ENCODE results near the gene TNFSF13.
A peak's percentile ranks its signal among the peaks of the same experiment; 100 is the strongest.

Gene TNFSF13

DNA sequence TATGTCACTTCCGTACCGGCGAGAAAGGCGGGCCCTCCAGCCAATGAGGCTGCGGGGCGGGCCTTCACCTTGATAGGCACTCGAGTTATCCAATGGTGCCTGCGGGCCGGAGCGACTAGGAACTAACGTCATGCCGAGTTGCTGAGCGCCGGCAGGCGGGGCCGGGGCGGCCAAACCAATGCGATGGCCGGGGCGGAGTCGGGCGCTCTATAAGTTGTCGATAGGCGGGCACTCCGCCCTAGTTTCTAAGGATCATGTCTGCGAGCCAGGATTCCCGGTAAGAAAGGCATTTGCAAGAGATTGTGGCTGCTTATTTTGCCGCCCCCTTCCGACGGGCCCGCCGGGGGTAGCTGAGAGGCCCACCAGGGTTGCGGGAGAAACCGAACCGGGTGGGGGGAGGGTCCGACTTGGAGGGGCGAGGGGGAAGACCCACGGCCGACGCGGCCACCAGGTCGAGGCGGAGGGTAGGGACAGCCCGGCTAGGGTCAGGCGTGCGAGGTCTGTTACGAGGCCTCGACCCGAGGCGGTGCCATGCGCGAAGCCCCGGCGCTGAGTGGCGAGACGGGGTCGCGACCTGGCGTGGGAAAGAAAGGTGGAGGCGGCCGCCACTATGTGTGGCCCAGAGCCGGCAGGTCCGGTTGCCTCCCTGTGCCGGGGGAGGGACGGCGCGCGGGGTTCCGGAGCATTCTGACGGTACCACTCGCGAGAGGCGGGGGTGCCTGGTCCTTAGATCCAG is 14.2 kb downstream of the TNFSF13 start:
- Histone ChIP-seq H3K79me2 (peaks cover 16% of the 10 kb centered on the region), H3K36me3 (ENCODE audit: control insufficient read depth, insufficient read depth, low read length) (no peaks in the 10 kb centered on the region), H3K4me3 (ENCODE audit: low read depth, low read length) (peak overlapping the region; percentile 100), H3K27me3 (ENCODE audit: control insufficient read depth, insufficient read depth, low read length) (no peaks in the 10 kb centered on the region), H3K27ac (peak overlapping the region; percentile 97), H3K4me1 (peaks cover 9% of the 10 kb centered on the region), H3K9me3 (ENCODE audit: control insufficient read depth, low read length) (no peaks in the 10 kb centered on the region), H3K9ac (peak overlapping the region; percentile 98), H3K4me2 (ENCODE audit: low read length) (peak overlapping the region; percentile 63), H2AFZ (peak overlapping the region; percentile 23)
- TF ChIP-seq, protein P1, sequence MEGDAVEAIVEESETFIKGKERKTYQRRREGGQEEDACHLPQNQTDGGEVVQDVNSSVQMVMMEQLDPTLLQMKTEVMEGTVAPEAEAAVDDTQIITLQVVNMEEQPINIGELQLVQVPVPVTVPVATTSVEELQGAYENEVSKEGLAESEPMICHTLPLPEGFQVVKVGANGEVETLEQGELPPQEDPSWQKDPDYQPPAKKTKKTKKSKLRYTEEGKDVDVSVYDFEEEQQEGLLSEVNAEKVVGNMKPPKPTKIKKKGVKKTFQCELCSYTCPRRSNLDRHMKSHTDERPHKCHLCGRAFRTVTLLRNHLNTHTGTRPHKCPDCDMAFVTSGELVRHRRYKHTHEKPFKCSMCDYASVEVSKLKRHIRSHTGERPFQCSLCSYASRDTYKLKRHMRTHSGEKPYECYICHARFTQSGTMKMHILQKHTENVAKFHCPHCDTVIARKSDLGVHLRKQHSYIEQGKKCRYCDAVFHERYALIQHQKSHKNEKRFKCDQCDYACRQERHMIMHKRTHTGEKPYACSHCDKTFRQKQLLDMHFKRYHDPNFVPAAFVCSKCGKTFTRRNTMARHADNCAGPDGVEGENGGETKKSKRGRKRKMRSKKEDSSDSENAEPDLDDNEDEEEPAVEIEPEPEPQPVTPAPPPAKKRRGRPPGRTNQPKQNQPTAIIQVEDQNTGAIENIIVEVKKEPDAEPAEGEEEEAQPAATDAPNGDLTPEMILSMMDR (IDR thresholded peaks at IDR 0.05): peak; percentile 16

DNA sequence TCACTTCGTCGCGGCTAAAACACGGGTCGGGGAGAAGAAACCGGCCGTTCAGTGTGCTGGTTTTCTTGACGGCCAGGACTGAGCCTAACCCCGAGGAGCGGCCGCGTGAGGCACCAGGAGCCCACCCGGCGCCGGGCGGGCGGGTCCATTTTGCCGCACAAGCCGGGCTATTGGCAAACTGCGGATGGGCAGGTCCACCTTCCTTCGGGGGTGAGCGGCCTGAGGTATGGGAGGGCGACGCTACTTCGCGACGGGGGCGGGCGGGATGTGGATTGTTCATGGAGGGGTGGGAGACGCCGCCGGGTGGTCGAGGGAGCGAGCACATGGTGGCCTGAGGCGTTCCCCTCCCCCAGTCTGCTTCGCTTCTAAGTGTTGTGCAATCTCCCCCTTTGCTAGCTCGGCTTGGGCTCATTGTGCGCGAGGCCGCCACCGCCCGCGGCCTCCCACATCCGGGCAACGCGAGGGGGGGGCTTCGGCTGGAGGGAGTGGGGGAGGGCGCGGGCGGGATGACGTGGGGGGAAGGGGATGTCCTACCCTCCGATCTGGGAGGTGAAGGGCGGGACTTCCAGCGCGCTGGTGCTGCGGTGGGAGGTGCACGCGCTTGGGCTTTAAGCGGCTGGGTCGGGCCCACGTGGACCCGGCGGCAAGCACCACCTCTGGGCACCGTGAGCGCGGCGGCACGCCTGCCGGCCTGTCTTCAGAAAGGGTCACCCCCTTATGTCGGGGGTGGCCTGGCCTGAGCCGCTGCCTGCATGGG is 15.0 kb downstream of the TNFSF13 start:
- H3K9ac ChIP-seq: peak overlapping the region; percentile 98
- H3K36me3 ChIP-seq (ENCODE audit: control insufficient read depth, insufficient read depth, low read length): no peaks in the 10 kb centered on the region
- peak overlapping the region; percentile 97 for H3K27ac ChIP-seq
- H2AFZ ChIP-seq: peak overlapping the region; percentile 23
- TF ChIP-seq, protein P1 (IDR thresholded peaks at IDR 0.05): no peak
- peak overlapping the region; percentile 100 for H3K4me3 ChIP-seq (ENCODE audit: low read depth, low read length)
- H3K79me2 ChIP-seq: peaks cover 16% of the 10 kb centered on the region
- no peaks in the 10 kb centered on the region for H3K9me3 ChIP-seq (ENCODE audit: control insufficient read depth, low read length)
- H3K4me2 ChIP-seq (ENCODE audit: low read length): peak overlapping the region; percentile 63
- peaks cover 9% of the 10 kb centered on the region for H3K4me1 ChIP-seq
- H3K27me3 ChIP-seq (ENCODE audit: control insufficient read depth, insufficient read depth, low read length): no peaks in the 10 kb centered on the region

DNA sequence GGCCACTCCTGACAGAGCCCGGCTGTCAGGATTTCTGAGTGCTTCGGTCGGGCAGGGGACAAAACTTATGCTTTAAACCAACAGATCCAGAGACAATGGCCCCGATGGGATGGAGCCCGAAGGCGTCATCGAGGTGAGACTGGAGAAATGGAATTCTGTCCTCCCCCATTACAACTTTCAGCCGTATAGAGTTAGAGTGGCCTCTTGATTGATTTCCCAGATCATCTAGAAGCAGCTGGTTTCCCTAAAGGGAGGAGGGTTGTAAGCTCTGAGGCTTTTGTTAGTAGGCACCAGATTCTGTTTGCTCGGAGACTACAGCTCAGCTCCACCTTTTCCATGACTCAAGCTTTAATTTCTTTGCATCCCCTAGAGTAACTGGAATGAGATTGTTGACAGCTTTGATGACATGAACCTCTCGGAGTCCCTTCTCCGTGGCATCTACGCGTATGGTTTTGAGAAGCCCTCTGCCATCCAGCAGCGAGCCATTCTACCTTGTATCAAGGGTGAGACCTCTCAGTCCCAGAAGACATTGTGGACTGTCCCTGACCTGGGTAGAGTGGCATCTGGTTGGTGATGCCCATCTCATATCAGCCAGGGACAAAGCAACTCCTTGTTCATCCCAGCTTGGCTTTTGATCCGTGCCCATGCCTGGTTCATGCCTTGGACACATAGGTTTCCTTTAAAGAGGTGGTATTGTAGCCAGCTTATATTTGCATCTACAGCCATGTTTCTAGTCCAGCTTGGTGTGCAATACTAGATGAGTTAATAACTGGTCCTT is 15.8 kb downstream of the TNFSF13 start:
- no peaks in the 10 kb centered on the region for H3K36me3 ChIP-seq (ENCODE audit: control insufficient read depth, insufficient read depth, low read length)
- peaks cover 16% of the 10 kb centered on the region for H3K79me2 ChIP-seq
- peak overlapping the region; percentile 100 for H3K4me3 ChIP-seq (ENCODE audit: low read depth, low read length)
- H3K9ac ChIP-seq: no peak overlapping the region
- no peak overlapping the region for H2AFZ ChIP-seq
- H3K4me2 ChIP-seq (ENCODE audit: low read length): peak overlapping the region; percentile 63
- peaks cover 9% of the 10 kb centered on the region for H3K4me1 ChIP-seq
- peak overlapping the region; percentile 97 for H3K27ac ChIP-seq
- no peaks in the 10 kb centered on the region for H3K9me3 ChIP-seq (ENCODE audit: control insufficient read depth, low read length)
- TF ChIP-seq, protein P1 (IDR thresholded peaks at IDR 0.05): no peak
- no peaks in the 10 kb centered on the region for H3K27me3 ChIP-seq (ENCODE audit: control insufficient read depth, insufficient read depth, low read length)

DNA sequence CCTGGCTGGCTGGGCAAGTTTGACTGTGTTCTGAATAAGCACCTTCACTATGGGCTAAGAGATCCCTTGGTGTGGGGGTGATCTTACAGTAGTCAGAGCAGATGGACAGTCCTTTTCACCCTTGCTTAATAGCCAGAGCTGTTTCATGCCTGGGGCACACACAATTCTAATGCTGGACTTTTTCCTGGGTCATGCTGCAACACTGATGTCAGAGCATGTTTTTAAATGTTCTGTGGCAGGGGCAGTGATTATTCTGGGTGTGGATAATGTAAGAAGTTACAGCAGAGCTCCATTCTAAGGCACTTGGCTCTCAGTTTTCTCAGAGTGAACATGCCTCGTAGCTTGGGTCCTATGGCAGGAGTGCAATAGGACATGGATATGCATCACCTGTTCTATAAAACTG is 16.9 kb downstream of the TNFSF13 start:
- Histone ChIP-seq H3K4me3 (ENCODE audit: low read depth, low read length) (no peak overlapping the region), H3K27ac (no peak overlapping the region), H3K27me3 (ENCODE audit: control insufficient read depth, insufficient read depth, low read length) (no peaks in the 10 kb centered on the region), H3K79me2 (peaks cover 16% of the 10 kb centered on the region), H3K9ac (no peak overlapping the region), H2AFZ (no peak overlapping the region), H3K36me3 (ENCODE audit: control insufficient read depth, insufficient read depth, low read length) (no peaks in the 10 kb centered on the region), H3K4me1 (peaks cover 9% of the 10 kb centered on the region), H3K4me2 (ENCODE audit: low read length) (no peak overlapping the region), H3K9me3 (ENCODE audit: control insufficient read depth, low read length) (no peaks in the 10 kb centered on the region)
- TF ChIP-seq, protein P1 (IDR thresholded peaks at IDR 0.05): no peak

Measured in parathyroid adenoma (tissue), 2 donors.